ENCODE data around the gene SLC28A1. TPM values are rescaled to one million over a fixed set of nuclear protein-coding genes. Genes with fewer than 3 reads are reported as not detected.

SLC28A1 gene
- total RNA-seq, 1 donor from 2014 or later = not detected

Other genes starting within 250 kb of the SLC28A1 start
- 23.7 TPM for gene WDR73, start 230.4 kb upstream of the SLC28A1 start, total RNA-seq
- gene NMB, start 226.5 kb upstream of the SLC28A1 start, total RNA-seq = 12.8 TPM
- gene SEC11A, start 168.5 kb upstream of the SLC28A1 start, total RNA-seq = 65.4 TPM
- 12.6 TPM for gene ZNF592, start 136.1 kb upstream of the SLC28A1 start, total RNA-seq
- gene ALPK3, start 67.3 kb upstream of the SLC28A1 start, total RNA-seq = 5.5 TPM
- 12.4 TPM for gene PDE8A, start 97.2 kb downstream of the SLC28A1 start, total RNA-seq